ENCODE data around the gene WDR43.

The WDR43 gene

DNA sequence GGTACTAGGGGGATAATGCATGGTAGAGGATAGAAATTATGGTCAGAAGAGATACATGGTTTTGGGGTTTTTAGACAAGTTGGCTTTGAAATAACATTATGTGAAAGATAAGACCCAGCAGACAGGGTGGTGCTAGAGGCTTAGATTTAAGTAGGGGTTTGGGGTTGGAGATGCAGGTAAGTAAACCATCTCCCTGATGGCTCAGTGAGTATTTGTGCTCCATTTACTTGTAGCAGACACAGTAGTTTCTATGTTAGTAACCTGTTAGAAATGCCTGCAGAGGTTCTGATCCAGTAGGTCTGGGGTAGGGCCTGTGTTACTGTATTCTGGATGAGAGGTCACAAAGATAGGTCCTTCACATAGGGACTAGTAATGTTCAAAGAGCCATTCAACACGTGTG is 13.7 kb downstream of the WDR43 start:
- DNase-seq (ENCODE audit: low read depth) = no peak
- H3K4me3 ChIP-seq (ENCODE audit: low read length) = no peak overlapping the region
- TF ChIP-seq, protein P1, sequence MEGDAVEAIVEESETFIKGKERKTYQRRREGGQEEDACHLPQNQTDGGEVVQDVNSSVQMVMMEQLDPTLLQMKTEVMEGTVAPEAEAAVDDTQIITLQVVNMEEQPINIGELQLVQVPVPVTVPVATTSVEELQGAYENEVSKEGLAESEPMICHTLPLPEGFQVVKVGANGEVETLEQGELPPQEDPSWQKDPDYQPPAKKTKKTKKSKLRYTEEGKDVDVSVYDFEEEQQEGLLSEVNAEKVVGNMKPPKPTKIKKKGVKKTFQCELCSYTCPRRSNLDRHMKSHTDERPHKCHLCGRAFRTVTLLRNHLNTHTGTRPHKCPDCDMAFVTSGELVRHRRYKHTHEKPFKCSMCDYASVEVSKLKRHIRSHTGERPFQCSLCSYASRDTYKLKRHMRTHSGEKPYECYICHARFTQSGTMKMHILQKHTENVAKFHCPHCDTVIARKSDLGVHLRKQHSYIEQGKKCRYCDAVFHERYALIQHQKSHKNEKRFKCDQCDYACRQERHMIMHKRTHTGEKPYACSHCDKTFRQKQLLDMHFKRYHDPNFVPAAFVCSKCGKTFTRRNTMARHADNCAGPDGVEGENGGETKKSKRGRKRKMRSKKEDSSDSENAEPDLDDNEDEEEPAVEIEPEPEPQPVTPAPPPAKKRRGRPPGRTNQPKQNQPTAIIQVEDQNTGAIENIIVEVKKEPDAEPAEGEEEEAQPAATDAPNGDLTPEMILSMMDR (conservative IDR thresholded peaks at IDR 0.05; ENCODE audit: low read depth, low read length) = no peak

DNA sequence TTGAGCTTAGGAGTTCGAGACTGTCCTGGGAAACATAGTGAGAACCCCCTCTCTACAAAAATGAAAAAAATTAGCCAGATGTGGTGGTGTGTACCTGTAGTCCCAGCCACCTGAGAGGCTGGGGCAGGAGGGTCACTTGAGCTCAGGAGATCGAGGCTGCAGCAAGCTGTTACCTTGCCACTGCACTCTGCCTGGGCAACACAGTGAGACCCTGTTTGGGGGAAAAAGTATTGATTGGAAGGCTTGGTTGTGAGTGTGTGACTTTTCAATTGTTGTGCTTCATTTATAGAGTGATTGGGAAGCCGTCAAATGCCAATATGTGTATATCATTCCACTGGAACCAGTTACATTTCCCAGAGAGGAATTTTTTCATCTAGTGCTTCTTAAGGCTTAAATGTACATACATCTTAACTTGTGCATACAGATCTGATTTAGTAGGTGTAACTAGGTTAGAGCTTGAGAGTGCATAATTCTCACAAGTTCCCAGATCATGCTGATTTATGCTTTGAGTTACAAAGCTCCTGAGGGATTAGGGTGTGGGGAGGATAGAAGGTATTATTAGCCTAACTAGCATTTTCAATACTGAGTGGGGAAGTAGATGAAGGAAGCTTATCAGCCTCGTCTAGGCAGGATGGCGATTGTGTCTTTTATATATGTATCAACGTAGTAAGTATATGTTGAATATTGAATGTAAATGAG is 15.3 kb downstream of the WDR43 start:
- H3K4me3 ChIP-seq (ENCODE audit: low read length) = no peak overlapping the region
- TF ChIP-seq, protein P1 (conservative IDR thresholded peaks at IDR 0.05; ENCODE audit: low read depth, low read length) = no peak
- no peak for DNase-seq (ENCODE audit: low read depth)

DNA sequence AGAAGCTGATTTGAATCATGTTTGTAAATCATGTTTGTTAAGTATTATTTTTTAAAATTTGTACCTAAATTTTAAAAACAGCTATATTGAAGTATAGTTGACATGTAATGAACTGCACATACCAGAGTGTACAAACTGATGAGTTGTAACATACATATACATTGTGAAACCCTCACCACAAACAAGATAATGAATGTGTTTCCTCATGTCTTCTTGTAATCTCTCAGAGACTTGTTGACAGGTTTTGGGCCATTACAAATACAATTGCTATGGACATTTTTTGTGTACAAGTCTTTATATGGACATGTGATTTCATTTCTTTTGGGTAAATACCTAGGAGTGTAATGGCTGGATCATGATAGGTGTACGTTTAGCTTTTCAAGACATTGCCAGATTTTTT is 21.5 kb downstream of the WDR43 start:
- TF ChIP-seq, protein P1 (conservative IDR thresholded peaks at IDR 0.05; ENCODE audit: low read depth, low read length) = no peak
- H3K4me3 ChIP-seq (ENCODE audit: low read length) = no peak overlapping the region
- no peak for DNase-seq (ENCODE audit: low read depth)

DNA sequence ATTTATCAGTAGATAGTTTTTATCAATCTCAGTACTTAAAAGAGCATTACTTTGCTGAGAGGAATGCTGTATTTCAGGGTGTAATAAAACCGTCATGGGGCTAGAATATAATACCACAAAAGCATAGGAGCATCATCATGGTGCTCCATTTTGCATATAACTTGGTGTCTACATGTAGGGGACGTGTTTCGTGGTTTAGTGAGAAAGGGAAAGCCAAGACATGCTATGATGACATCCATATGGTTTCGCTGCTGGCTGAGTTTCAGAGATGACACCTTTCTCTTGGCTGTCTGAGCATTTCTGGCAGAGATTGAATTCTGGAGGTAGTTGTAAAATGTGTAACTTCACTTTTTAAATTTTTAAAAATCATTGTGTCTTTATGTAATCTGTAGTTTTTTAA is 32.4 kb downstream of the WDR43 start:
- no peak for DNase-seq (ENCODE audit: low read depth)
- TF ChIP-seq, protein P1 (conservative IDR thresholded peaks at IDR 0.05; ENCODE audit: low read depth, low read length) = no peak

DNA sequence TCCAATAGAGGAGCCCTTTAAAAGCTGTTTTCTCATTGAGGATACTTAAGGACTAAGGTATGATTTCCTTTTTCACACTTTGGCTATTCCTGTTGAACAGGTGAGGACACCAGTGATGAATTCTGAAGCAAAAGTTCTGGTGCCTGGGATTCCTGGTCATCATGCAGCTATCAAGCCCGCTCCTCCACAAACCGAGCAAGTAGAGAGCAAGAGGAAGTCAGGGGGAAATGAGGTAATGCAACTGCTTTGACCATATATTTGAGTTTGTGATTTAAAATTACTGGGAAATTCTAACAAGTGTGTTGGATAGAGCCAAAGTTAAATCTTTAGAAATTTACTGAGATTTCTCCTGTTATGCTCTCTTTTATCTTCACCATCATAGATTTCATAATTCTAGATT is 33.0 kb downstream of the WDR43 start:
- no peak overlapping the region for H3K4me3 ChIP-seq (ENCODE audit: low read length)
- TF ChIP-seq, protein P1 (conservative IDR thresholded peaks at IDR 0.05; ENCODE audit: low read depth, low read length) = no peak
- DNase-seq (ENCODE audit: low read depth) = no peak

More for the DNA sequence above, 32.4 kb downstream of the WDR43 start:
- H3K4me3 ChIP-seq (ENCODE audit: low read length) = no peak overlapping the region

DNA sequence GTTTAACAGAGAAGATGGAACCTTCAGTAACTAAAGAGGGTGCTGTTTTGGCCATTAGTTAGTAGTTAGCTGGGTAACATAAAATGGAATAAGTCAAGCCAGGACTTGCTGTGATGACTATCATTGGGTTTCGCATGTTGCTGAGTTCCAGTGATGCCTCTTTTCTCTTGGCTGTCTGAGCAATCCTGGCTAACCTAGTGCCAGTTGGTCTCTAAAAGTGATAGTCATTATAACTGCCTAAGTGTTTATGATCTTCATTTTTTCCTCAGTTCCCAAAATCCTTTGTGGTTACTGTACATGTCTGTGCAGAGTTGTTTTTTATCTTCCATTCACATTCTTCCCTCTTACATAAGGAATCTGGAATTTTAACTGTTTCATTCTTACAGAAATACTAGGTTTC is 33.4 kb downstream of the WDR43 start:
- DNase-seq (ENCODE audit: low read depth) = no peak
- no peak overlapping the region for H3K4me3 ChIP-seq (ENCODE audit: low read length)
- TF ChIP-seq, protein P1 (conservative IDR thresholded peaks at IDR 0.05; ENCODE audit: low read depth, low read length) = no peak

DNA sequence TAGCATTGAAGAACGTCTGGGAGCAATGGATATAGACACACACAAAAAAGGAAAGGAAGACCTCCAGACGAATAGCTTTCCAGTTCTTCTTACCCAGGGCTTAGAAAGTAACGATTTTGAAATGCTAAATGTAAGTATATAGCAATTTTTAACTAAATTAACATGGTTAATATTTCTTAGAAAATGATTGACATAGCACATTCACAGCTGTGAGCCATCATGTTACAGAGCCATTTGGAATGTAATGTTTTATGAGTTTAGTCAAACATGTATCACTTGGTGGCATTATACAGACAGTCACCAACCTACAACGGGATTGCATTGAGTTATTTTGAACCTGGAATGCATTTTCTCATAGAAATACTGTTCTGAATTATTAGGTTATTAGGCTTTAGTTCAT is 35.1 kb downstream of the WDR43 start:
- H3K4me3 ChIP-seq (ENCODE audit: low read length) = no peak overlapping the region
- no peak for DNase-seq (ENCODE audit: low read depth)
- TF ChIP-seq, protein P1 (conservative IDR thresholded peaks at IDR 0.05; ENCODE audit: low read depth, low read length) = no peak
